ENCODE data around the gene CD86. TPM values are rescaled to one million over a fixed set of nuclear protein-coding genes. Genes with fewer than 3 reads are reported as not detected.

The CD86 gene
- polyA plus RNA-seq, 2 donors: 0.39 to 0.85 TPM

DNA sequence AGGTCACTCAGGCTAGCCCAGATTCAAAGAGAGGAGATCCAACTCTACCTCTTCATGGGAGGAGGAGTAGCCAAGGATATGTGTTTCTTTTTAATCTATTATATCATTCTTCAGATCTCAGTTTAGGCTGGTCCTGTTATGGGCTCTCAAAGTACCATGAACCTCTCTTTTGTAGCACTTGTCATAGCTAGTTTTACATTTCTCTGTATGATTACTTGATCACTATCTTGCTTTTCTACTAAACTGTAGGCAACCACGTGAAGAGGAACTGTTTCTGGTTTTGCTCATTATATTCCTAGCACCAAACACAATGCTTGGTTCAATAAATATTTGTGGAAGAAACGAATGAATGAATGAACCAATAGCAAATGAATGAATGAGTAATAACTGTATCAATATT is 29.6 kb downstream of the CD86 start:
- H3K9me3 ChIP-seq (ENCODE audit: control insufficient read depth in 2 of 2, insufficient read depth in 1 of 2, low read depth in 1 of 2, low read length in 1 of 2): no peaks in the 10 kb centered on the region
- H3K4me1 ChIP-seq (ENCODE audit: control insufficient read depth in 2 of 2, insufficient read depth in 2 of 2, low read length in 1 of 2): peaks cover 0 to 6% of the 10 kb centered on the region in 2 donors
- 69 to 72% methylated on average over 2 of the region's 2 CpGs for WGBS, 2 donors
- H3K4me3 ChIP-seq (ENCODE audit: low read depth in 1 of 2, low read length in 2 of 2): no peak overlapping the region
- H3K27me3 ChIP-seq (ENCODE audit: control insufficient read depth in 1 of 2, insufficient read depth in 2 of 2, low read length in 2 of 2): no peaks in the 10 kb centered on the region
- H3K36me3 ChIP-seq (ENCODE audit: control insufficient read depth in 2 of 2, insufficient read depth in 2 of 2, low read length in 1 of 2): no peaks in the 10 kb centered on the region
- no peak overlapping the region for H3K27ac ChIP-seq (ENCODE audit: low read depth in 2 of 2, low read length in 1 of 2)

DNA sequence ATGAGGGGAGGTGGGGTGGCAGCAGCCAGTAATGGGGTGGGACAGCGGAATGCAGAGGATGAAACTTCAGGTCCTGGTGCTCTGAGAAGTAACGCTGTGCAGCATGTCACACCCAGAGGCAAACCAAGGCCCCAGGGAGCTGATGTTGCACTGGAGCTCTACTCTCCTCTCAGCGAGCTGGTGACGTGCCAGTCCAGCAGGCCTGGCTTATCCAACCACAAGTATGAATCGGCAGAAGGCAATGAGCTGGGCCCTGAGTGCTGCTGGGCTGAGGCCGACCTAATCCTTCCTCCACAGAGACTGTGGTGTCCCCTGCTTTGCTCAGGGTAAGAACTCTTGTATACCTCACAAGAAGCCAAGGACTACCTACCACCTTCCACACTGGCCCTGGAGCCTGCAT is 30.5 kb downstream of the CD86 start:
- Histone ChIP-seq H3K4me3 (ENCODE audit: low read depth in 1 of 2, low read length in 2 of 2) (no peak overlapping the region), H3K9me3 (ENCODE audit: control insufficient read depth in 2 of 2, insufficient read depth in 1 of 2, low read depth in 1 of 2, low read length in 1 of 2) (no peaks in the 10 kb centered on the region), H3K27me3 (ENCODE audit: control insufficient read depth in 1 of 2, insufficient read depth in 2 of 2, low read length in 2 of 2) (no peaks in the 10 kb centered on the region), H3K4me1 (ENCODE audit: control insufficient read depth in 2 of 2, insufficient read depth in 2 of 2, low read length in 1 of 2) (peaks cover 0 to 6% of the 10 kb centered on the region in 2 donors), H3K27ac (ENCODE audit: low read depth in 2 of 2, low read length in 1 of 2) (no peak overlapping the region), H3K36me3 (ENCODE audit: control insufficient read depth in 2 of 2, insufficient read depth in 2 of 2, low read length in 1 of 2) (no peaks in the 10 kb centered on the region)
- WGBS, 2 donors: 78 to 92% methylated on average over 6 of the region's 6 CpGs

DNA sequence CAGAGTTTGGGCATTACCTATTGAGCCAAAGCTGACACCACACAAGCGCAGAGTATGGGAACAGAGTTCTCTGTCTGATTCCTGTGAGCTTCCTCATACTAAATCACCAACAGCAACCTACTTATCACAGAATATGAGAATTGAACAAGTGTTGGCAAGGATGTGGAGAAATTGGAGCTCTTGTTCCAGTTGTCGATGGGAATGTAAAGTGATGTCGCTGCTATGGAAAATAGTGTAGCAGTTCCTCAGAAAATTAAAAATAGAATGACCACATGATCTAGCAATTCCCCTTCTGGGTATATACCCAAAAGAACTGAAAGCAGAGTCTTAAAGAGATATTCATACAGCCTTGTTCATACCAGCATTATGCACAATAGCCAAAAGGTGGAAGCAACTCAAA is 33.4 kb downstream of the CD86 start:
- Histone ChIP-seq H3K9me3 (ENCODE audit: control insufficient read depth in 2 of 2, insufficient read depth in 1 of 2, low read depth in 1 of 2, low read length in 1 of 2) (no peaks in the 10 kb centered on the region), H3K4me3 (ENCODE audit: low read depth in 1 of 2, low read length in 2 of 2) (no peak overlapping the region), H3K27me3 (ENCODE audit: control insufficient read depth in 1 of 2, insufficient read depth in 2 of 2, low read length in 2 of 2) (no peaks in the 10 kb centered on the region), H3K4me1 (ENCODE audit: control insufficient read depth in 2 of 2, insufficient read depth in 2 of 2, low read length in 1 of 2) (peaks cover 0 to 6% of the 10 kb centered on the region in 2 donors), H3K27ac (ENCODE audit: low read depth in 2 of 2, low read length in 1 of 2) (no peak overlapping the region), H3K36me3 (ENCODE audit: control insufficient read depth in 2 of 2, insufficient read depth in 2 of 2, low read length in 1 of 2) (no peaks in the 10 kb centered on the region)
- 78 to 82% methylated on average over 3 of the region's 3 CpGs for WGBS, 2 donors

DNA sequence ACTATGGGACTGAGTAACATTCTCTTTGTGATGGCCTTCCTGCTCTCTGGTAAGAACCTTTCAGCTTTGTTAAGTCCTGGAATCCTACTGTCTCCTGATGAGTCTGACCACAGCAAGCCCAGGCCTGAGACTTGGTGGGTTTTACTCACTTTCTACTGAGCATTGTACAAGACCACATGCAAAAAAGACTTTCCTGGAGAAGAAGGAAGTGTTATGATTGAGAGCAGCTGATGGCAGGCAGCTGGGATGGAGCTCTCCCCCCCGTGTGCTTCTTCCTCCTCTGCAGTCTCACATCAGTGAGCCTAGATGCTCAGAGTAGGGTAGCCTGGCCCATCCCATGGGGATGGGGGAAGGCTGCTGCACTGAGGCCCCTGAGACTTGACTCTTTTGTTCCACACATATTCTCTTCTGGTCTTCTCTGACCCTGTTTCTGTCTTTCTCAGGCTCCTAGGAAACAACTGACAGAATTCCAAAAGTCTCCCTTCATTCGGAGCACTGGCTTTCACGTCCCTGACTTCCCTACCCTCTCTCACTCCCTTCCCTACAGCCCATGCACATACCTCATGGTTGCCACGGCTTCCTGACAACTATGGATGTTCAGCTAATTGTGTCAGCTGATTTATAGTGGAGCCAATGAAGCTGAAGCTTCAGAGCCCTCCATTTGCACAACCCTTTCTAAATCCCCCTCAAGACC is 36.6 kb downstream of the CD86 start:
- Histone ChIP-seq H3K9me3 (ENCODE audit: control insufficient read depth in 2 of 2, insufficient read depth in 1 of 2, low read depth in 1 of 2, low read length in 1 of 2) (no peaks in the 10 kb centered on the region), H3K27ac (ENCODE audit: low read depth in 2 of 2, low read length in 1 of 2) (no peak overlapping the region), H3K36me3 (ENCODE audit: control insufficient read depth in 2 of 2, insufficient read depth in 2 of 2, low read length in 1 of 2) (no peaks in the 10 kb centered on the region), H3K4me3 (ENCODE audit: low read depth in 1 of 2, low read length in 2 of 2) (no peak overlapping the region), H3K4me1 (ENCODE audit: control insufficient read depth in 2 of 2, insufficient read depth in 2 of 2, low read length in 1 of 2) (no peaks in the 10 kb centered on the region), H3K27me3 (ENCODE audit: control insufficient read depth in 1 of 2, insufficient read depth in 2 of 2, low read length in 2 of 2) (no peaks in the 10 kb centered on the region)
- WGBS, 2 donors: 71% methylated on average over 4 of the region's 4 CpGs

DNA sequence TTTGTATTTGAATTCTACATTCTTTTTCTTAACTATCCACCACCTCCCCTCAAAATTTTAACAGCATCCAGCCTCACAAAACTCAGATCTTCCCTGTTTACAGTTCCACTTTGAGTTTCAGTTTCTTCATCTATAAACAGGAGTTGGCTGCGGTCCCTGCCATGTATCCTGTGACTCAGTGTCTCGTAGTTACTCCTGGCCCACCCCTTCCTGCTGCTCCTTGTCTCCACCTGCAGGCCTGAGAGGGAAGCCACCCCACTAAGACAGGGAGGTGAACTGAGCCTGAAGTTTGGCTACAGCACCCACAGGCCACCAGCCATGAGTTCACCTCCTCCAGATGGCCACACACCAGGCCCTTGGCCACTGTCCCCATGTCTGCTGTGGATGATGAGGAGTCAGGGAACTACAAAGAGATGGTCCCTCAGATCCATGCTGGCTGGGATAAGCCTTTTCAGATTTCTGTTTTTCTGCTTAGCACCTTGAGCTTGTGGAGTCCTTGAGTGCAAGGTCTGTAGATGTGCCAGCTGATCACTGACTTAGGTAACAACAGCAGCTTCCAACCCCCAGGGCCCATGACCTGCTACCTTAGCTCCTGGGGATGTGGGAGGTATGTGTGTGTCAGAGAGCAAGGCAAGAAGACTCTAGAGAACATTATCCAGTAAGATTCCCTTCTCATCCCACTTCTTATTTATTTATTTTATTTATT is 37.5 kb downstream of the CD86 start:
- no peak overlapping the region for H3K4me3 ChIP-seq (ENCODE audit: low read depth in 1 of 2, low read length in 2 of 2)
- WGBS, 2 donors: 35 to 42% methylated on average over 2 of the region's 2 CpGs

DNA sequence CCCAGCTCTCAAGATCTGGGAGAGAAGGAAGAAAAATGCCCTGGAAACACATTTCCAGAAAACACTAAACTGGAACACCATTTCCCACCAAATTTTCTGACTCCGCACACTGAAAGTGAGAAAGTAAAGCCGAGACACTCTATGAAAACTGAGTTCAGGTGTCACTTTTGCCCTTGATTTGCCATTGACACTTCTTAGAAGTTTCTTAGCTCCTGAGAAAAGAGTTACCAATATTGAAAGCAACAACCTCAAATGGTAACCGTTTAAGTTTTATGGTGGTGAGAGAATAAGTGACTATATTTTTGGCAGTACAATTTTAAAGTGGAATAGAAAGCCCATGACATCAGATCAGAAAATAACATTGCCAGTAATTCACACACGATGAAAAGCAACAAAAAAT is 39.0 kb downstream of the CD86 start:
- no peak overlapping the region for H3K4me3 ChIP-seq (ENCODE audit: low read depth in 1 of 2, low read length in 2 of 2)
- 81 to 83% methylated on average over 4 of the region's 4 CpGs for WGBS, 2 donors
- no peaks in the 10 kb centered on the region for H3K36me3 ChIP-seq (ENCODE audit: control insufficient read depth in 2 of 2, insufficient read depth in 2 of 2, low read length in 1 of 2)
- H3K9me3 ChIP-seq (ENCODE audit: control insufficient read depth in 2 of 2, insufficient read depth in 1 of 2, low read depth in 1 of 2, low read length in 1 of 2): no peaks in the 10 kb centered on the region
- no peaks in the 10 kb centered on the region for H3K4me1 ChIP-seq (ENCODE audit: control insufficient read depth in 2 of 2, insufficient read depth in 2 of 2, low read length in 1 of 2)
- H3K27me3 ChIP-seq (ENCODE audit: control insufficient read depth in 1 of 2, insufficient read depth in 2 of 2, low read length in 2 of 2): no peaks in the 10 kb centered on the region
- no peak overlapping the region for H3K27ac ChIP-seq (ENCODE audit: low read depth in 2 of 2, low read length in 1 of 2)

More for the DNA sequence above, 37.5 kb downstream of the CD86 start:
- Histone ChIP-seq H3K4me1 (ENCODE audit: control insufficient read depth in 2 of 2, insufficient read depth in 2 of 2, low read length in 1 of 2) (no peaks in the 10 kb centered on the region), H3K27ac (ENCODE audit: low read depth in 2 of 2, low read length in 1 of 2) (no peak overlapping the region), H3K9me3 (ENCODE audit: control insufficient read depth in 2 of 2, insufficient read depth in 1 of 2, low read depth in 1 of 2, low read length in 1 of 2) (no peaks in the 10 kb centered on the region), H3K27me3 (ENCODE audit: control insufficient read depth in 1 of 2, insufficient read depth in 2 of 2, low read length in 2 of 2) (no peaks in the 10 kb centered on the region), H3K36me3 (ENCODE audit: control insufficient read depth in 2 of 2, insufficient read depth in 2 of 2, low read length in 1 of 2) (no peaks in the 10 kb centered on the region)

DNA sequence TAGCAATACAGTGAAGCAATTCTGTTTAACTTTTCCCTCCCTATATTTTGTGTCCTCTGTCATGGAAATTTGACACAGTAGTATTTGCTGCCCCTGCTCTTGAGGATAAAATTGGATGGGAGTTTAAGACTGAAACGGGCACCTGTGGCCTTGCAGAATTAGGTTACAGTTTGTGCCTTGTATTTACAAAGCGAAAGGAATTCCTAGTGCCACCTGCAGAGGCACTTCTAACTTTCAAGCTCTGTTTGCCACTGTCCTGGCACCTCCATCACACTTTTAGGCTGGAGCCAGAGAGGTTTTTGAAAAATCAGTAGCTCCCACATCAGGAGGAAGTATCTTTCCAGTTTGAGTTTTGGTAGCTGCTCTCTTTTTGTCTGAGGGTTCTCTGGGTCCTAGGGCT is 39.5 kb downstream of the CD86 start:
- Histone ChIP-seq H3K36me3 (ENCODE audit: control insufficient read depth in 2 of 2, insufficient read depth in 2 of 2, low read length in 1 of 2) (no peaks in the 10 kb centered on the region), H3K27ac (ENCODE audit: low read depth in 2 of 2, low read length in 1 of 2) (no peak overlapping the region), H3K4me3 (ENCODE audit: low read depth in 1 of 2, low read length in 2 of 2) (no peak overlapping the region), H3K27me3 (ENCODE audit: control insufficient read depth in 1 of 2, insufficient read depth in 2 of 2, low read length in 2 of 2) (no peaks in the 10 kb centered on the region), H3K9me3 (ENCODE audit: control insufficient read depth in 2 of 2, insufficient read depth in 1 of 2, low read depth in 1 of 2, low read length in 1 of 2) (no peaks in the 10 kb centered on the region), H3K4me1 (ENCODE audit: control insufficient read depth in 2 of 2, insufficient read depth in 2 of 2, low read length in 1 of 2) (no peaks in the 10 kb centered on the region)
- WGBS, 2 donors: 62 to 75% methylated on average over 2 of the region's 2 CpGs

DNA sequence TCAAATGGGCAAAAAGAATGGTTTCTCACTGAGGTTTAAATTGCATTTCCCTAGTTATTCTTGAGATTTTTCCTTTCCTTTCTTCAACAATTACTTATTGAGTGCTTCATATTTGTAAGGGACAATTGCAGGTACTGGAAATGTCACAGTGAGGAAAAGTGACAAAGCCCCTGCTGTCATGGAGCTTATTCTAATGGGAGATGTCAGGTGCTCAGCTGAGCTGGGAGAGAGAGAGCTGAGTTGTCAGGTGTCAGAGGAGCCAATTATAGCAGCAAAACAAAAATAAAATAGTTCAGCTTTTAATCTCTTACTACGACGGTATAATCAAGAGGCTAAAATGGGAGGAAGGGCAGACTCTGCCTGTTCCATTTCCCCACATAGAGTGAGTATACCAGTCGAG is 42.0 kb downstream of the CD86 start:
- no peaks in the 10 kb centered on the region for H3K4me1 ChIP-seq (ENCODE audit: control insufficient read depth in 2 of 2, insufficient read depth in 2 of 2, low read length in 1 of 2)
- no peaks in the 10 kb centered on the region for H3K9me3 ChIP-seq (ENCODE audit: control insufficient read depth in 2 of 2, insufficient read depth in 1 of 2, low read depth in 1 of 2, low read length in 1 of 2)
- H3K27ac ChIP-seq (ENCODE audit: low read depth in 2 of 2, low read length in 1 of 2): no peak overlapping the region
- WGBS, 2 donors: 65% methylated on average over 3 of the region's 3 CpGs
- no peaks in the 10 kb centered on the region for H3K36me3 ChIP-seq (ENCODE audit: control insufficient read depth in 2 of 2, insufficient read depth in 2 of 2, low read length in 1 of 2)
- H3K4me3 ChIP-seq (ENCODE audit: low read depth in 1 of 2, low read length in 2 of 2): no peak overlapping the region
- no peaks in the 10 kb centered on the region for H3K27me3 ChIP-seq (ENCODE audit: control insufficient read depth in 1 of 2, insufficient read depth in 2 of 2, low read length in 2 of 2)

DNA sequence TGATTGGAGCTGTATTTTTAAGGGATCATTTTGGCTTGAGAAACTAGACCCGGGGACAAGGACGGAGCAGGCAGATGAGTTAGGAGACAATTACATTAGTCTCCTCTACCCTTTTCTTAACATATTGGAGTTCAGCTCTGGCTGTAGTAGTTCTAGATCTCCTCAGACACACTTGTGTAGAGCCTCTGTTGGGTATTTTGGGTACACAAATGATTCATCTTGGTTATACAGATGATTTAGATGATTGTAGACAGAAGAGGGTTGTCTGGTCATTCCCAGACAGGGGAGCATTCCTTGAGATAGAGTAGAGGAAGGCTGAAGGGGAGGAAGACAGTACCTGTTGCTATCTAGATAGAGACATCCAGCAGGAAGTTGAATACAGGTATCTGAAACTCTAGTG is 43.4 kb downstream of the CD86 start:
- no peaks in the 10 kb centered on the region for H3K4me1 ChIP-seq (ENCODE audit: control insufficient read depth in 2 of 2, insufficient read depth in 2 of 2, low read length in 1 of 2)
- H3K4me3 ChIP-seq (ENCODE audit: low read depth in 1 of 2, low read length in 2 of 2): no peak overlapping the region
- no peaks in the 10 kb centered on the region for H3K9me3 ChIP-seq (ENCODE audit: control insufficient read depth in 2 of 2, insufficient read depth in 1 of 2, low read depth in 1 of 2, low read length in 1 of 2)
- no peaks in the 10 kb centered on the region for H3K36me3 ChIP-seq (ENCODE audit: control insufficient read depth in 2 of 2, insufficient read depth in 2 of 2, low read length in 1 of 2)
- WGBS, 2 donors: 94 to 97% methylated on average over 2 of the region's 2 CpGs
- no peak overlapping the region for H3K27ac ChIP-seq (ENCODE audit: low read depth in 2 of 2, low read length in 1 of 2)
- no peaks in the 10 kb centered on the region for H3K27me3 ChIP-seq (ENCODE audit: control insufficient read depth in 1 of 2, insufficient read depth in 2 of 2, low read length in 2 of 2)

DNA sequence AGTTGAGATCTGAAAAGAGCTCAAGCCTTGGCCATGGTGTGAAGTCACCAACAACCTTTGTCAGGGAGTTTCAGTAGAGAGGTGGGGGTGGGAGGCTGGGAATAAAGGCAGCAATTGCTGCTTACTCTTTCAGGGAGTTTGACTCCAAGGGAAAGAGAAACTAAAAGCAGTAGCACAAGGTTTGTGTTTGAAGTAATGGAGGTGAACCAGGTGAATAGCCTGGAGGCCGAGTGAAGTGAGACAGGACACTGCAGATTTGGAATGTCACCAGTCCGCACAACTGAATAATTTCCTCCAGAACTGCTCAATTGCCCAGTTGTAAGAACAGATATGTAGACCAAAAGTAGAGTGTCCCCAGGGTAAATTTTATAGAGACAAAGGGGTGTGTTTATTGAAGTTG is 44.1 kb downstream of the CD86 start:
- no peak overlapping the region for H3K27ac ChIP-seq (ENCODE audit: low read depth in 2 of 2, low read length in 1 of 2)
- H3K9me3 ChIP-seq (ENCODE audit: control insufficient read depth in 2 of 2, insufficient read depth in 1 of 2, low read depth in 1 of 2, low read length in 1 of 2): no peaks in the 10 kb centered on the region
- H3K27me3 ChIP-seq (ENCODE audit: control insufficient read depth in 1 of 2, insufficient read depth in 2 of 2, low read length in 2 of 2): no peaks in the 10 kb centered on the region
- no peaks in the 10 kb centered on the region for H3K4me1 ChIP-seq (ENCODE audit: control insufficient read depth in 2 of 2, insufficient read depth in 2 of 2, low read length in 1 of 2)
- no peak overlapping the region for H3K4me3 ChIP-seq (ENCODE audit: low read depth in 1 of 2, low read length in 2 of 2)
- no peaks in the 10 kb centered on the region for H3K36me3 ChIP-seq (ENCODE audit: control insufficient read depth in 2 of 2, insufficient read depth in 2 of 2, low read length in 1 of 2)
- WGBS, 2 donors: 53 to 76% methylated on average over 2 of the region's 2 CpGs

Data from esophagus (tissue), 2 donors.